HepG2 (cell line): ENCODE data around the gene LRP5. TPM values are rescaled to one million over a fixed set of nuclear protein-coding genes. Genes with fewer than 3 reads are reported as not detected.

Source experiments
- ATAC-seq: fragments of 200-7000 bp; cut with Tn5 transposase; 3 replicates; pipeline ENCODE4 v1.9.1; 2020; ENCODE audit warnings: mild to moderate bottlenecking, moderate library complexity
- BruUV-seq: library from RNA; stranded (reverse); fragments of 400-500 nt; replicated peaks from 2 replicates; lab custom pipeline; 2021; lab: Mats Ljungman, UMichigan
- CTCF ChIA-PET: fragments of 300-600 bp; formaldehyde crosslinking; extraction: SDS; loops from one replicate; lab custom pipeline; 2021; ENCODE audit warnings: low total read pairs, inconsistent platforms, low intra/inter-chr PET ratio; lab: Yijun Ruan, JAX
- POLR2A ChIA-PET: fragments of 350-600 bp; sonication (Branson Sonifier 250); formaldehyde crosslinking; loops from one replicate; lab custom pipeline; 2020; ENCODE audit warnings: antibody characterized with exemption, inconsistent platforms; lab: Yijun Ruan, JAX
- DNase-seq: peaks from one replicate; pipeline ENCODE4 v3.0.0-alpha.2; 2015; ENCODE audit warnings: low spot score
- FAIRE-seq: peaks from 3 replicates; lab custom pipeline; 2011; peaks lifted over from hg19 to GRCh38; lab: Jason Lieb, UNC
- H2AFZ ChIP-seq: one replicate; pipeline ENCODE4 v1.6.1; 2011; ENCODE audit warnings: low read length, inconsistent platforms
- H3K27ac ChIP-seq: fragments of 300-600 bp; 3 replicates; pipeline ENCODE4 v1.8.0; 2011; ENCODE audit warnings: mixed run types, mild to moderate bottlenecking, mixed read lengths, low read length, inconsistent platforms; ENCODE audit not compliant: insufficient read depth; ENCODE audit errors: extremely low read length
- H3K27me3 ChIP-seq, 2 experiments: fragments of 200-600 bp in 1 of 2; 2 replicates in 1 of 2; 3 replicates in 1 of 2; pipeline versions ENCODE4 v1.6.0 to v1.8.0; 2011; ENCODE audit warnings: low read length in 2 of 2, mild to moderate bottlenecking in 2 of 2, moderate library complexity in 2 of 2, inconsistent platforms in 1 of 2; ENCODE audit not compliant: insufficient read depth in 2 of 2, control insufficient read depth in 1 of 2
- H3K36me3 ChIP-seq, 2 experiments: fragments of 200-600 bp in 1 of 2; replicated peaks in 1 of 2; 2 replicates in 1 of 2; 3 replicates in 1 of 2; pipeline versions ENCODE4 v1.5.1 to v1.8.0; 2011; ENCODE audit warnings: low read length in 2 of 2, inconsistent platforms in 1 of 2; ENCODE audit not compliant: insufficient read depth in 2 of 2, control insufficient read depth in 1 of 2
- H3K4me1 ChIP-seq: 2 replicates; pipeline ENCODE4 v1.5.1; 2012; ENCODE audit warnings: low read length, inconsistent platforms; ENCODE audit not compliant: insufficient read depth
- H3K4me2 ChIP-seq: 2 replicates; pipeline ENCODE4 v1.6.0; 2011; ENCODE audit warnings: low read depth, low read length, inconsistent platforms
- H3K4me3 ChIP-seq, 3 experiments: fragments of 200-600 bp in 1 of 3; sonication (generic), shearing (Covaris generic) in 1 of 3; replicated peaks in 1 of 3; 2 replicates each; pipeline ENCODE4 v1.5.1; 2011 to 2016; ENCODE audit warnings: low read length in 3 of 3, inconsistent platforms in 2 of 3, low read depth in 2 of 3, mild to moderate bottlenecking in 2 of 3, control low read depth in 1 of 3, mixed read lengths in 1 of 3; ENCODE audit not compliant: insufficient read depth in 1 of 3
- H3K79me2 ChIP-seq: one replicate; pipeline ENCODE4 v1.6.1; 2011; ENCODE audit warnings: low read length, inconsistent platforms; ENCODE audit not compliant: insufficient read depth
- H3K9ac ChIP-seq: 2 replicates; pipeline ENCODE4 v1.6.0; 2011; ENCODE audit warnings: mild to moderate bottlenecking, low read depth, low read length, inconsistent platforms; ENCODE audit not compliant: insufficient read depth
- H3K9me3 ChIP-seq: 2 replicates; pipeline ENCODE4 v1.5.1; 2012; ENCODE audit warnings: mild to moderate bottlenecking, low read length
- H4K20me1 ChIP-seq: 2 replicates; pipeline ENCODE4 v1.6.0; 2011; ENCODE audit warnings: inconsistent platforms, mild to moderate bottlenecking, low read length, moderate library complexity; ENCODE audit not compliant: insufficient read depth
- HCFC1 ChIP-seq: fragments of 150-350 bp; IDR thresholded peaks from 2 replicates; pipeline ENCODE4 v1.6.1; 2014; ENCODE audit warnings: low read depth, low read length
- RBM22 ChIP-seq: fragments of 200-400 bp; formaldehyde crosslinking; optimal IDR thresholded peaks from 2 replicates; pipeline ENCODE3; 2017; ENCODE audit warnings: mild to moderate bottlenecking, low read length, moderate library complexity
- ZBED4 ChIP-seq: sonication (generic); formaldehyde crosslinking; IDR thresholded peaks from 2 replicates; pipeline ENCODE4 v1.4.0; 2020; ENCODE audit warnings: missing genetic modification reagents, borderline replicate concordance
- ZNF136 ChIP-seq: sonication (generic); formaldehyde crosslinking; IDR thresholded peaks from 2 replicates; pipeline ENCODE4 v1.8.1; 2022; ENCODE audit warnings: low read depth, mild to moderate bottlenecking, moderate library complexity, missing genetic modification reagents
- ZSCAN21 ChIP-seq: sonication (generic); formaldehyde crosslinking; IDR thresholded peaks from 2 replicates; pipeline ENCODE4 v1.8.0; 2022; ENCODE audit warnings: mild to moderate bottlenecking, missing genetic modification reagents, moderate library complexity, borderline replicate concordance
- WGBS: methylation state at CpG from one replicate; pipeline ENCODE4 v1.1.6; 2017; ENCODE audit warnings: low lambda C conversion rate; 5-methylcytosine and 5-hydroxymethylcytosine counted together
- in situ Hi-C: cut with HindIII; loops from 2 replicates; pipeline ENCODE4 v1.10.0; 2017; ENCODE audit warnings: low pct_unique_long_range_greater_than_20kb; ENCODE audit not compliant: extremely low pct_ligation_motif_present
- intact Hi-C: fragments of 100-400 bp; cut with micrococcal nuclease; formaldehyde crosslinking; loops from one replicate; pipeline ENCODE4 v1.10.0; 2022; ENCODE audit not compliant: unreplicated experiment
- polyA plus RNA-seq, 8 experiments: library from polyadenylated mRNA; depleted of rRNA in 3 of 8; stranded (reverse) in 7 of 8; unstranded in 1 of 8; fragments of >200 nt; fragmentation: Illumina TruSeq in 4 of 8; extraction: Trizol in 4 of 8; gene quantifications; 2 replicates each; pipeline versions ENCODE4 v1.2.1 to v1.2.3, GENCODE V29; 2011 to 2016; ENCODE audit warnings: low read depth in 4 of 8, missing spikeins in 1 of 8, mixed read lengths in 1 of 8; ENCODE audit not compliant: insufficient read depth in 1 of 8
- total RNA-seq, 5 experiments: library from RNA; depleted of rRNA; stranded (reverse); fragments of >200 nt; fragmentation: Illumina TruSeq; extraction: Trizol; gene quantifications; 2 replicates each; pipeline ENCODE4 v1.2.3, GENCODE V29; 2016; ENCODE audit warnings: low read depth in 1 of 5

The LRP5 gene
- total and polyA plus RNA-seq, 2 of the 13 experiments (the other 11 are each of a cell fraction or from before 2014, with no cell fraction given), result 40.4 to 64.0 TPM

GRCh38 chr11:68372114-68372513 is 59.7 kb downstream of the LRP5 start:
- ChIA-PET POLR2A (no interaction called here), CTCF (no interaction called here)
- no peak; the same call in 2 of the 3 replicates for ATAC-seq
- in situ Hi-C loops, result no loop called here
- H3K4me2 ChIP-seq, result no peak overlapping the region
- no peak overlapping the region for H3K9ac ChIP-seq
- H3K27me3 ChIP-seq, result no peaks in the 10 kb centered on the region
- H3K36me3 ChIP-seq, result peaks cover 22 to 55% of the 10 kb centered on the region in 2 experiments; a peak in 4 of 5 replicates
- 85% methylated on average over 21 of the region's 21 CpGs for WGBS
- H4K20me1 ChIP-seq, result peaks cover 48% of the 10 kb centered on the region
- no peak for DNase-seq
- no peak overlapping the region for H3K27ac ChIP-seq
- H3K79me2 ChIP-seq, result peaks cover 17% of the 10 kb centered on the region
- H3K9me3 ChIP-seq, result no peaks in the 10 kb centered on the region
- TF ChIP-seq ZBED4 (CRISPR knock-in tag), result no peak
- no peak for TF ChIP-seq ZSCAN21
- peak; percentile 62 for TF ChIP-seq RBM22
- TF ChIP-seq HCFC1, result no peak
- TF ChIP-seq ZNF136 (CRISPR knock-in tag), result no peak
- no peak overlapping the region for H2AFZ ChIP-seq
- no TSS peak for BruUV-seq
- FAIRE-seq, result no peak
- H3K4me1 ChIP-seq, result peaks cover 40% of the 10 kb centered on the region
- no peak overlapping the region for H3K4me3 ChIP-seq
- intact Hi-C loops, result loop anchor here (5.0 kb wide), 1 partner anchor 55 kb away; no protein-coding TSS in a partner anchor
